ENCODE data around the gene LMF1. TPM values are rescaled to one million over a fixed set of nuclear protein-coding genes. Genes with fewer than 3 reads are reported as not detected.

Gene LMF1
- polyA plus RNA-seq, 1 donor (not counting 4 experiments of a cell fraction or from before 2014, with no cell fraction given), result 3.1 TPM

- Histone ChIP-seq H3K9me1 (ENCODE audit: control insufficient read depth, extremely low read depth, insufficient read depth, low read length) (no peaks in the 10 kb centered on the region), H2AFZ (ENCODE audit: control insufficient read depth, low read length) (no peak overlapping the region), H3K4me2 (ENCODE audit: control insufficient read depth, extremely low read depth, insufficient read depth, low read depth, low read length) (no peak overlapping the region), H3K27ac (ENCODE audit: control insufficient read depth, insufficient read depth, low read length) (no peak overlapping the region), H3K36me3 (ENCODE audit: control insufficient read depth in 2 of 2, extremely low read depth in 1 of 2, insufficient read depth in 2 of 2, low read length in 2 of 2) (no peaks in the 10 kb centered on the region), H3K4me1 (ENCODE audit: control insufficient read depth, extremely low read depth, insufficient read depth, low read length) (no peaks in the 10 kb centered on the region), H3K4me3 (ENCODE audit: control insufficient read depth in 2 of 3, extremely low read depth in 1 of 3, insufficient read depth in 2 of 3, low read depth in 1 of 3, low read length in 3 of 3) (no peak overlapping the region), H4K20me1 (ENCODE audit: control insufficient read depth, extremely low read depth, insufficient read depth, low read length) (no peaks in the 10 kb centered on the region), H3K79me2 (ENCODE audit: control insufficient read depth, insufficient read depth, low read length) (no peaks in the 10 kb centered on the region), H3K9me3 (ENCODE audit: control insufficient read depth, low read depth, low read length) (peaks cover 1% of the 10 kb centered on the region), H3K9ac (ENCODE audit: control insufficient read depth, extremely low read depth, insufficient read depth, low read length) (no peak overlapping the region), H3K27me3 (ENCODE audit: control insufficient read depth, extremely low read depth, insufficient read depth, low read length) (no peaks in the 10 kb centered on the region)
- dilution Hi-C loops (cut with MboI; ENCODE audit: extremely low pct_ligation_motif_present, low sequenced_read_pairs), result no loop called here
- FAIRE-seq (no peak), DNase-seq (ENCODE audit: low read depth, low spot score) (no peak)
- TF ChIP-seq EZH2 (IDR thresholded peaks at IDR 0.05; ENCODE audit: low read length) (no peak), CTCF (optimal IDR thresholded peaks at IDR 0.05 in 1 of 3, IDR thresholded peaks at IDR 0.05 in 1 of 3, conservative IDR thresholded peaks at IDR 0.05 in 1 of 3; ENCODE audit: extremely low read depth in 1 of 3, insufficient read depth in 2 of 3, low read length in 3 of 3) (no peak)
These were observed 38.9 kb downstream of the LMF1 start for GRCh38 chr16:931626-932500.

- no peaks in the 10 kb centered on the region for H3K36me3 ChIP-seq (ENCODE audit: control insufficient read depth in 2 of 2, extremely low read depth in 1 of 2, insufficient read depth in 2 of 2, low read length in 2 of 2)
- no peak overlapping the region for H3K27ac ChIP-seq (ENCODE audit: control insufficient read depth, insufficient read depth, low read length)
- no peak overlapping the region for H3K4me3 ChIP-seq (ENCODE audit: control insufficient read depth in 2 of 3, extremely low read depth in 1 of 3, insufficient read depth in 2 of 3, low read depth in 1 of 3, low read length in 3 of 3)
- no peak overlapping the region for H3K9ac ChIP-seq (ENCODE audit: control insufficient read depth, extremely low read depth, insufficient read depth, low read length)
- no peaks in the 10 kb centered on the region for H3K27me3 ChIP-seq (ENCODE audit: control insufficient read depth, extremely low read depth, insufficient read depth, low read length)
- H3K4me1 ChIP-seq (ENCODE audit: control insufficient read depth, extremely low read depth, insufficient read depth, low read length), result no peaks in the 10 kb centered on the region
- dilution Hi-C loops (cut with MboI; ENCODE audit: extremely low pct_ligation_motif_present, low sequenced_read_pairs), result no loop called here
- no peaks in the 10 kb centered on the region for H3K79me2 ChIP-seq (ENCODE audit: control insufficient read depth, insufficient read depth, low read length)
- no peak overlapping the region for H3K4me2 ChIP-seq (ENCODE audit: control insufficient read depth, extremely low read depth, insufficient read depth, low read depth, low read length)
- no peaks in the 10 kb centered on the region for H4K20me1 ChIP-seq (ENCODE audit: control insufficient read depth, extremely low read depth, insufficient read depth, low read length)
- no peak overlapping the region for H2AFZ ChIP-seq (ENCODE audit: control insufficient read depth, low read length)
- no peak for TF ChIP-seq CTCF (optimal IDR thresholded peaks at IDR 0.05 in 1 of 3, IDR thresholded peaks at IDR 0.05 in 1 of 3, conservative IDR thresholded peaks at IDR 0.05 in 1 of 3; ENCODE audit: extremely low read depth in 1 of 3, insufficient read depth in 2 of 3, low read length in 3 of 3)
- no peak for TF ChIP-seq EZH2 (IDR thresholded peaks at IDR 0.05; ENCODE audit: low read length)
- FAIRE-seq (no peak), DNase-seq (ENCODE audit: low read depth, low spot score) (no peak)
- H3K9me1 ChIP-seq (ENCODE audit: control insufficient read depth, extremely low read depth, insufficient read depth, low read length), result no peaks in the 10 kb centered on the region
- peaks cover 3% of the 10 kb centered on the region for H3K9me3 ChIP-seq (ENCODE audit: control insufficient read depth, low read depth, low read length)
These were observed 39.6 kb downstream of the LMF1 start for GRCh38 chr16:931171-931570.

All from keratinocyte (primary cell).